NK-92 (cell line): ENCODE data around the gene TCP1.
"Not testable (repeated sequence)": the region's sequence is repeated elsewhere in the genome, so short reads cannot be mapped to it uniquely, and the experiment has no call there.

Source experiments
- DNase-seq: peaks from one replicate; lab custom pipeline; 2025; ENCODE audit not compliant: unreplicated experiment; lab: John Stamatoyannopoulos, UW

Gene TCP1

DNA sequence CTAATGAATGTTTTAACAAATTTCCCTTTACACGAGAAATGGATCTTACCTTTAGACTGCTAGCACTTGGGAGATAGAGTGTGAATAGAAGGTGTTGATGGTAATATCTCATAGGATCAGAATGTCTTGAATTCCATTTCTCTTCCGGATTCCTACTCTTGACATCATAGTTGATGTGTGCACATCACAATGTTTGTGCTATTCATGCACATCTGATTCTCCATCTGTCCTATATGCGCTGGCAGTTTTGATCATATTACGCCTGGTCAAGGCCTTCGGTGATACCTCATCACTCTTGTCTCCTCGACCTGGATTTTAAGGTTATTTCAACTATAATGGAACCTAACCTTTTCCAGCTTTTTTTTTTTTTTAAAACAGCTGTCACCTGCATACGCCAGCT is 44.3 kb downstream of the TCP1 start:
- no peak for DNase-seq

DNA sequence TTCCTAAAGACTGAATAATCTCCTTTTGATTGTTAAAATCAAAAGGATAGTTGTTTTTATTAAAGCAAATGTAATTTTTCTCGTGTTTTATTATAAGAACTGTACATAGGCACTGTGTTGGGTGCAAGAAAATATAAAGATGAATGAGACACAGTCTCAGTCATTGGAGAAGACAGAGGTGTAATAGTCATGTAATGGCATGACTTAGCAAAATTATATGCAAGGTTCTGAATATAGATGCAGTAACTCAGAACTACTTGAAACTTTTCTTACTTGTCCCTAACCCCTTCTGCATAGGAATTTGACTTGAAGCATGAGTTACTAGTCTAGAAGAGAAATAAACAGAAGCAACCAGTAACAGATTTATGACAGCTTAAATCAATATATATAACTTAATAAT is 47.2 kb downstream of the TCP1 start:
- DNase-seq = no peak

DNA sequence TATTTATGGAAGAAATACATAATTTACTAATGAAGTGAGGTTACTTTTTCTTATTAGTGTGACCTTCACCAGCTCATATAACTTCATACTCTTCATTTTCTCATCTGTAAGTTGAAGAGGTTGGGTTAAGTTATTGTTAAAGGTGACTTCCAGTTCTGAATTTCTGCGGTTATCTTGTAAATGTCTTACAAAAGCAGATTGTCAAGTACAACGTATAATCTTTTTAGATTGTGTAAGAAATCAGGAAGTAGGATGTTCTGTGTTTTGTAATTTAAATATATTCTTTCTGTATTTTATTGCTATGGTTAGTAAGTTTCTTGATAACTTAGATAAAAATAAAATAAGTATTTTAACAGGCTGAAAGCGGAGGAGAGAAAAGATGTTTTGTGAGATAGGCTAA is 50.1 kb downstream of the TCP1 start:
- DNase-seq = no peak

DNA sequence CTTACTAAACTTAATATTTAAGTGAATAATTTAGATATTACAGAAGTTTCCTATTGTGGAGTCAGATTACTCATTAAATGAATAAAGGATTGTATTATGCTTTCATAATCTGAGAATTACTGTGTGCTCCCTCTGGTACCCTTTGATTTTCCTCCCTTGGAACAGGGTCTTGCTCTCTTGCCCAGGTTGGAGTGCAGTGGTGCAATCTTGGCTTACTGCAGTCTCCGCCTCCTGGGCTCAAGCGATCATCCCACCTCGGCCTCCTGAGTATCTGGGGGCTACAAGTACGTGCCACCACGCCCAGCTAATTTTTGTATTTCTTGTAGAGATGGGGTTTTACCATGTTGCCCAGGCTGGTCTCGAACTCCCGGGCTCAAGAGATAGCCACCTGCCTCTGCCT is 52.5 kb downstream of the TCP1 start:
- no peak for DNase-seq

DNA sequence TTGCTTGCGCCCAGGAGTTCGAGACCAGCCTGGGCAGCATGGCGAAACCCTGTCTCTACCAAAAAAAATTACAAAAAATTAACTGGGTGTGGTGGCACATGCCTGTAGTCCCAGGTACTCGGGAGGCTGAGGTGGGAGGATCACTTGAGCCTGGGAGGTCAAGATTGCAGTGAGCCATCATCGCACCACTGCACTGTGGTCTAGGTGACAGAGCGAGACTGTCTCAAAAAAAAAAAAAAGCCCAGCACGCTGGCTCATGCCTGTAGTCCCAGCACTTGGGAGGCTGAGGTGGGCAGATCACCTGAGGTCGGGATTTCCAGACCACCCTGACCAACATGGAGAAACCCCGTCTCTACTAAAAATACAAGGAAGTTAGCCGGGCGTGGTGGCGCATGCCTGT is 56.0 kb downstream of the TCP1 start:
- DNase-seq = not testable (repeated sequence)

DNA sequence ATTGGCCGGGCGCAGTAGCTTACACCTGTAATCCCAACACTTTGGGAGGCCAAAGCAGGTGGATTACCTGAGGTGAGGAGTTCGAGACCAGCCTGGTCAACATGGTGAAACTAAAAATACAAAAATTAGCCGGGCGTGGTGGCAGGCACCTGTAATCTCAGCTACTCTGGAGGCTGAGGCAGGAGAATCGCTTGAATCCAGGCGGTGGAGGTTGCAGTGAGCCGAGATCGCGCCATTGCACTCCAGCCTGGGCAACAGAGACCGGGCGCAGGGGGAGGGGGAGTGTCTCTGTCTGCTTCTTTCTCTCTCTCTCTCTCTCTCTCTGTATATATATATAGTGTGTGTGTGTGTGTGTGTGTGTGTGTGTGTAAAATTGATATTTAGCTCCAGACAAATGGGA is 56.9 kb downstream of the TCP1 start:
- DNase-seq = not testable (repeated sequence)

DNA sequence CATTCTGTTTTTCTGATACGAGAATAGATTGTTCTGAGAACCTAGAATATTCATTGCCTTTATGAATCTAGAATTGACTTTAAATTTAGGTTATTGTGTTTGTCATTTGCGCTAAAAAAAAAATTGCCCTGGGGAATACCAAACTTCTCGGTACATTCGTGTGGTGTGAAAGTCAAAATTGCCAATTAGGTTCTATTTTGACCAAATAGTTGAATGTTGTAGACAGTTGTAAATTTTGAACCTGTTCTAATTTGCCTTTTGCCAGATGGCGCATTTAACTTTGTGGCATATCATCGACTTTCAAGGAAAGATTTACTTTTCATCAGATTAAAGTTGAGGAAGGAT is 59.1 kb downstream of the TCP1 start:
- DNase-seq = no peak

DNA sequence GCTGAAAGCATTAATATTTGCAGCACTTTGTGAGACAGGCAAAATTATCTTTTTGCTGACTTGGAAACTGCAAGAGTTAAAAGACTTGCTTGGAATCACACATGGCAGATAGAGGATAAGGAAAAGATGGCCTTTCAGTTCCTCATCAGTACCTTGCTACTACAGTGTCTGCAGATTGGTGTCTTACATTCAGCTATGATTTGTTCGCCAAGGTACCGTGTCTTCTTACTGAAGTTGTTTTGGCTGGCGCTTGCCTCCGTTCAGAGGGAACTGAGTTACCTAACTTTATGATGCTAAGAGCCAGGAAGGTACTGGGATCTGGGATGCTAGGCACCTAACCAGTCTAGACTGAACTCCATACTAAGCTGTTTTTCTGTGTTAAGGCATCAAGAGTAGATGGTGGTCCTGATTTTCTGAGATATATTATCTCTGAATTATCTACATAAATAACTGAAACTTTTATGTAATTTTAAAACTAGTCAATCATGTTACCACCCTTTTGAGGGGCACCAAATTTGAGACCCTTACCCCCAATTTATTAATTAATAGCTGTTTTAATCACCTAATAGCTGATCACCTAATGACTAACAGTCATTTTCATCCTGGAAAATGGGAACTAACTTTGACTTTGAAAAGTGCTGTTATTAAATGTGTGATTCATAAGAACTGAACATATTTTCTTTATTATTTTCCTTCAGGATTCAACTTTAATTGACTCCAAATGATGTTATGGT is 59.6 kb downstream of the TCP1 start:
- no peak for DNase-seq

DNA sequence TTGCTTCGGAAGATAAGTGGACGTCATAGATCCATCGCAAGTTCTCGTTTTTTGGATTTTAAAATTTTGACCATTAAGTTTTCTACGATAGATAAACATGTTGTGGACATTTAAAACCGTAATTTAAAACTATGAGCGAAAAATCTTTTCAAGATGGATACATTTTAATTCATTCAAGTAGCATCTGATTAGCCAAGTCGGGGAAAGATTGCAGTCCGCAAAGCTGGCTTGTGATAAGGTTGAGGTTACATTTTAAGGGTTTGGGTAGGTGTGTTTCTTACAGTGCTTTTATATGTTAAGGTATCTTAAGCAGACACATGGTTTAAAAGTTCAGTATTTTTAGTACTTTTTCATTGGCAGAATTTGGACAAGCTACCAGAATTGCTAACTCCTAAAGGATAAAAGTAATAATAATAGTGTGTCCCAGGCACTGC is 60.9 kb downstream of the TCP1 start:
- no peak for DNase-seq
